GM21367 (cell line): Measurements from ENCODE around the gene NOVA1.

Experiments used
- ATAC-seq: cut with Tn5 transposase; IDR thresholded peaks from one replicate; pipeline ENCODE4 v1.9.1; 2021; ENCODE audit not compliant: unreplicated experiment

NOVA1 gene

GRCh38 chr14:26463136-26463535 is 134.7 kb downstream of the NOVA1 start:
- no peak for ATAC-seq

- no peak for ATAC-seq
These were observed 143.7 kb downstream of the NOVA1 start for GRCh38 chr14:26454105-26454504.

GRCh38 chr14:26448181-26448855 is 149.5 kb downstream of the NOVA1 start:
- ATAC-seq = no peak

DNA sequence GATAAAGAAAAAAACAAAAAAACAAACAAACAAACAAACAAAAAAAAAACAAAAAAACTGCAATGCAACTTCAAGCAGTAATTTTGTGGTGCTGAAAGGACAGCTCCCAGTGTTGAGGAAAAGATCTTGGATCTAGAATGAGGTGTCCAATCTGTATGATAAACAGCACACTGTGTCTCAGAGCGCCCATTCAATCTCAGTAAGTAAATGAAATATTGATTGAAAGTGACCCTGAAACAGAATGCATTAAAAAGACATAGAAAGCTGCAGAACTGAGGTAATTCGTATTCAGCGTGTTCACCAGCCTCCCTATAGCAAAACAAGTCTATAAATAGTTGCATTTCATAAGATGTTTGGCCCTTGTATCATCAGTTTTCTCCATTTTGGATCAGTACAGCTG is 153.0 kb downstream of the NOVA1 start:
- no peak for ATAC-seq

GRCh38 chr14:26443654-26444053 is 154.2 kb downstream of the NOVA1 start:
- ATAC-seq = no peak

DNA sequence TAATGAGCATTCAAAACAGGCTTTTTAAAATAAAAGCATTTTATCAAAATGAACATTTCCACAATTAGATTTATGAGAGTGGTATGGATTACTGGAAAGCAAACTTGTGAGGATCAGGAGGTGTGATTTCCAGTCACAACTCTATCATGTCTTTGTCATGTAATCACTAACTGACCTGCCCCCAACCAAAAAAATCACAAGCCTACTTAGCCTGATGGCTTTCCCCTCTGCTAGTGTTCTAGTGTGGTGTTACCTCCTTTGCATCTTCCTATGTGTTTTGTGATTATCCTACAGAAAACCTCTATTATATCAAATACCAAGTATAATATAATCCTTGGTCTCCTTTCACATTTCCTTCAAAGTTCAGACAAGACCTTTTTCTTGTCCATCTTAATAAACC is 168.6 kb downstream of the NOVA1 start:
- ATAC-seq = no peak

GRCh38 chr14:26427097-26427496 is 170.7 kb downstream of the NOVA1 start:
- ATAC-seq = no peak

DNA sequence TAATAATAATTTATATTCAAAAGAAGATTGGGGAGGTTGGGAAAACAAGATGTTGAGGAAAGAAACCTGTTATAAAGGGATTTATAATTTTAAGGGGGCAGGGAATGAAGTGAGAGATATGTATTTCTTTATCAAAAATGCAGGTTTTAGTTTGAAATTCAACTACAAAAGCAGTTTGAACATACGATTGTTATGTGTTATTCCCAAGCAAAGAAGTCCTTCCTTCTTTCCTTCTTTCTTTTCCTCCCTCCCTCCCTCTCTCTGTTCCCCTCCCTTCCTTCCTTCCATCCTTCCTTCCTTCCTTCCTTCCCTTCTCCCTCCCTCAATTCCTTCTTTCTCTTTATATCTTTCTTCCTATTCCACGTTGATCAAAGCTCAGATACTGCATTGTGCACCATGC is 173.3 kb downstream of the NOVA1 start:
- ATAC-seq = no peak

- no peak for ATAC-seq
These were observed 182.2 kb downstream of the NOVA1 start for GRCh38 chr14:26415618-26416123.

DNA sequence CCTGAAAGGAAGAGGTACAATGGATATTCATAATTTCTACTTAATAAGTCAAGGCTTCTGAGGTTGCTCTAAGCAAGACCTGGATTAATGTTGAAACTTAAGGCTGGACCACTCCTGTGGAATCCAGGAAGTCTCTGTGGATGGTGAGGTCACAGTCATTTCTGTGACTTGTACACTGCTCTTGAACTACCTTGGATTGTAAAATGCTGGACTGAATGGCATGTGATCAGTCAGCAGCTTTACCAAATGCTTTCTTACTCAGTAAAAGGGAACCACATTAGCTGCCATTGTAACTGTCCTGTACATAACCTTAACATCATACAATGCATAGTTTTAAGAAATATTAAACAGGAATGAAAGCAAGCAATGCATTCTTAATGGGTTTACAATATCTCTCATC is 182.9 kb downstream of the NOVA1 start:
- no peak for ATAC-seq

GRCh38 chr14:26414103-26414502 is 183.7 kb downstream of the NOVA1 start:
- ATAC-seq = no peak

GRCh38 chr14:26412421-26412820 is 185.4 kb downstream of the NOVA1 start:
- no peak for ATAC-seq

GRCh38 chr14:26410189-26410685 is 187.6 kb downstream of the NOVA1 start:
- ATAC-seq = no peak

- ATAC-seq = no peak
These were observed 192.9 kb downstream of the NOVA1 start for GRCh38 chr14:26404927-26405326.

GRCh38 chr14:26403760-26404159 is 194.1 kb downstream of the NOVA1 start:
- no peak for ATAC-seq

- no peak for ATAC-seq
These were observed 195.7 kb downstream of the NOVA1 start for GRCh38 chr14:26402126-26402525.

DNA sequence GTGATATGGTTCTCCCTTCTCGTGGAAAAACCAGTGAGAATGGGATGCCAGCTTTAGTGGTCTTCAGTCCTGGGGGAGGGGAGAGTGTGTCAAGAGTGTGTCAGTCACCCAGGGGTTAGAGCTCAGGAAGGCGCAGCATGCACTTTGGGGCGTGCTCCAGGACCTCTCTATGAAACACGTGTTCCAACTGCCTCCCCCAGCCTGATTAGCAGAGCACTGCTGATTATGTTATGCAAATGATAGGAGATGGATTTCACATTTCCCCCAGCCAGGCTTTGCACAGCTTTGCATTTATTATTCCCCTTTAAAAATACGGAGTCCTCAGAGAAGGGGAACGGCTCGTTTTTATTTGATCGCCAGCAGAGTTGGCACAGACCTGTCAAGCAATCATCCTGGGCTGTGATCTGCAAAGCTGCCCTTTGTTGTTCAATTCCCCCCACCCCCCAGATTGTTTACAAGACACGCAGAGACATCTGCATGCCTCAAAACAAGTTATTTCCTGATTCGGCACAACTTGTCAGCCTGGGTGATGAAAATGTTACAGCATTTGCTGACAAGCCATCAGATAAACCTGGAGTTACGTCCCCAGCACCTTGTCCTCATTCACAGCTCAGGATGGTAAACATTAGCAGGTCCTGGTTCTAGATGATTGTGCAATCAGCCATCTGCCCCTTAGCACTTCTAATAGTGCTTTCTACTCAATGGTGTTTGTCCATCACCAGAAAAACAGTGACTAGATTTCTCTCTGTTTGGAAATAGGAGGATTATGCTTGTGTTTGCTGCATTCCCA is 196.5 kb downstream of the NOVA1 start:
- no peak for ATAC-seq

GRCh38 chr14:26400373-26400772 is 197.5 kb downstream of the NOVA1 start:
- no peak for ATAC-seq

DNA sequence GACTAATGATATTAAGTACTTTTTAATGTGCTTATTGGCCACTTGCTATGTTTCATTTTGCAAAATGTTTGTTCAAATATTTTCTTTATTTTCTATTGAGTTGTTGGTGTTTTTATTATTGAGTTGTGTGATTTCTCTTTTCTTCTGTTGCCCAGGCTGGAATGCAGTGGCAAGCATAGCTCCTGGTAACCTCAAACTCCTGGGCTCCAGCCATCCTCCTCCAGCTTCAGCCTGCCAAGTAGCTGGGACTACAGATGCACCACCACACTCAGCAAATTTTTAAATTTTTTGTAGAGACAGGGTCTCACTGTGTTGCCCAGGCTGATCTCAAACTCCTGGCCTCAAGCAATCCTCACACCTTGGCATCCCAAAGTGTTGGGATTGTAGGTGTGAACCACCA is 199.2 kb downstream of the NOVA1 start:
- ATAC-seq = no peak
